ENCODE data around the gene PTGDR2.

The PTGDR2 gene

DNA sequence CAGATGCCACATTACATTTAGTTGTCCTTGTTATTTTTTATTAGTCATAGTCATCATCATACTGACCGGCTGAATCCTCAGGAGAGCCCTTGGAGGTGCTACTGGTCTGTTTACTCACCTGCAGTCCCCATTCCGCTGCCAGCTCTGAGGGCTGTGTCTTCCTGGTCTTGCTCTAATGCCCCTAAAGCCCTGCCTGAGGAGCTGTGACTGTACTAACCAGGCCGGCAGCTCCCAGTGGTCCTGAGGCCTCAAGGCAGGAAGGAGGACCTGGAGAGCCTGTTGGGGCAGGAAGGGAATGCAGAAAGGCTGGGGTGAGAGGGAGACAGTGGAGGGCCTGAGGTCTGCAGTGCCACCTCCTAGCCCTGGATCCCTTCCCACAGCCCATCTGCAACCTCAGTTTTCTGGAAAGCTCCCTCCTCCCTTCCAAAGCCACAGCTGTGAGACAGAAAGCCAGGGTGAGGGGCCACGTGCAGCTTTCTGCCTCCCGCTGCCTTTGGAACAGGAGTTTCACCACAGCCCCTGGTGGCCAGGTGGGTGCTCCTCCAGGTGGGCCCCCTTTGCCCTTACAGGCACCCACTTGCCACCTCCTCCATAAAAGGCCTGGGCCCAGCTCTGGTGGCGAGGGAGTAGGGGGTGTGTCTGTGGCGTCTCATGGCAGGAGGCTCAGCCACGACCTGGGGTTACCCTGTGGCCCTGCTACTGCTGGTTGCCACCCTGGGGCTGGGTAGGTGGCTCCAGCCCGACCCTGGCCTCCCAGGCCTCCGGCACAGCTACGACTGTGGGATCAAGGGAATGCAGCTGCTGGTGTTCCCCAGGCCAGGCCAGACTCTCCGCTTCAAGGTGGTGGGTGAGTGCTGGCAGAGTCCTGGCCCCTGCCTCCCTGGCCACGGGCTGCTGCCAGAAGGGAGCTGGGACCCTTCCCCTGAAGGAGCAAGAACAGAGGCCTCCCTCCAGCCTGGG, 11.4 kb upstream of the PTGDR2 start, which contains the start of gene ZP1:
Gene ZP1, plus strand, starts transcription at position 632 of the 960 bp plus-strand sequence. Its CDS starts 20 bp downstream, at position 652.
- no peak for TF ChIP-seq ZBTB7A (IDR thresholded peaks at IDR 0.05; ENCODE audit: low read depth)
- TF ChIP-seq NFIC (IDR thresholded peaks at IDR 0.05), result no peak
- no peak for TF ChIP-seq YY1 (IDR thresholded peaks at IDR 0.05; ENCODE audit: low read depth)
- TF ChIP-seq TAF1 (IDR thresholded peaks at IDR 0.05; ENCODE audit: low read depth), result no peak
- TF ChIP-seq RAD21 (IDR thresholded peaks at IDR 0.05; ENCODE audit: low read depth), result no peak
- TF ChIP-seq, protein P1, sequence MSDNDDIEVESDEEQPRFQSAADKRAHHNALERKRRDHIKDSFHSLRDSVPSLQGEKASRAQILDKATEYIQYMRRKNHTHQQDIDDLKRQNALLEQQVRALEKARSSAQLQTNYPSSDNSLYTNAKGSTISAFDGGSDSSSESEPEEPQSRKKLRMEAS (IDR thresholded peaks at IDR 0.05), result no peak
- no peak for TF ChIP-seq EGR1 (IDR thresholded peaks at IDR 0.05)
- TF ChIP-seq FOXM1 (IDR thresholded peaks at IDR 0.05; ENCODE audit: borderline replicate concordance, low read depth), result no peak
- TF ChIP-seq CREB1 (IDR thresholded peaks at IDR 0.05; ENCODE audit: low read depth), result no peak
- TF ChIP-seq, protein P2, sequence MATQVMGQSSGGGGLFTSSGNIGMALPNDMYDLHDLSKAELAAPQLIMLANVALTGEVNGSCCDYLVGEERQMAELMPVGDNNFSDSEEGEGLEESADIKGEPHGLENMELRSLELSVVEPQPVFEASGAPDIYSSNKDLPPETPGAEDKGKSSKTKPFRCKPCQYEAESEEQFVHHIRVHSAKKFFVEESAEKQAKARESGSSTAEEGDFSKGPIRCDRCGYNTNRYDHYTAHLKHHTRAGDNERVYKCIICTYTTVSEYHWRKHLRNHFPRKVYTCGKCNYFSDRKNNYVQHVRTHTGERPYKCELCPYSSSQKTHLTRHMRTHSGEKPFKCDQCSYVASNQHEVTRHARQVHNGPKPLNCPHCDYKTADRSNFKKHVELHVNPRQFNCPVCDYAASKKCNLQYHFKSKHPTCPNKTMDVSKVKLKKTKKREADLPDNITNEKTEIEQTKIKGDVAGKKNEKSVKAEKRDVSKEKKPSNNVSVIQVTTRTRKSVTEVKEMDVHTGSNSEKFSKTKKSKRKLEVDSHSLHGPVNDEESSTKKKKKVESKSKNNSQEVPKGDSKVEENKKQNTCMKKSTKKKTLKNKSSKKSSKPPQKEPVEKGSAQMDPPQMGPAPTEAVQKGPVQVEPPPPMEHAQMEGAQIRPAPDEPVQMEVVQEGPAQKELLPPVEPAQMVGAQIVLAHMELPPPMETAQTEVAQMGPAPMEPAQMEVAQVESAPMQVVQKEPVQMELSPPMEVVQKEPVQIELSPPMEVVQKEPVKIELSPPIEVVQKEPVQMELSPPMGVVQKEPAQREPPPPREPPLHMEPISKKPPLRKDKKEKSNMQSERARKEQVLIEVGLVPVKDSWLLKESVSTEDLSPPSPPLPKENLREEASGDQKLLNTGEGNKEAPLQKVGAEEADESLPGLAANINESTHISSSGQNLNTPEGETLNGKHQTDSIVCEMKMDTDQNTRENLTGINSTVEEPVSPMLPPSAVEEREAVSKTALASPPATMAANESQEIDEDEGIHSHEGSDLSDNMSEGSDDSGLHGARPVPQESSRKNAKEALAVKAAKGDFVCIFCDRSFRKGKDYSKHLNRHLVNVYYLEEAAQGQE (IDR thresholded peaks at IDR 0.05; ENCODE audit: low read depth), result no peak
- TF ChIP-seq, protein P3, sequence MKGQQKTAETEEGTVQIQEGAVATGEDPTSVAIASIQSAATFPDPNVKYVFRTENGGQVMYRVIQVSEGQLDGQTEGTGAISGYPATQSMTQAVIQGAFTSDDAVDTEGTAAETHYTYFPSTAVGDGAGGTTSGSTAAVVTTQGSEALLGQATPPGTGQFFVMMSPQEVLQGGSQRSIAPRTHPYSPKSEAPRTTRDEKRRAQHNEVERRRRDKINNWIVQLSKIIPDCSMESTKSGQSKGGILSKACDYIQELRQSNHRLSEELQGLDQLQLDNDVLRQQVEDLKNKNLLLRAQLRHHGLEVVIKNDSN (IDR thresholded peaks at IDR 0.05), result no peak
- no peak for TF ChIP-seq EP300 (IDR thresholded peaks at IDR 0.05; ENCODE audit: borderline replicate concordance)
- no peak for TF ChIP-seq TEAD4 (IDR thresholded peaks at IDR 0.05)
- TF ChIP-seq TCF12 (IDR thresholded peaks at IDR 0.05; ENCODE audit: low read depth), result no peak
- TF ChIP-seq CEBPB (IDR thresholded peaks at IDR 0.05), result no peak

DNA sequence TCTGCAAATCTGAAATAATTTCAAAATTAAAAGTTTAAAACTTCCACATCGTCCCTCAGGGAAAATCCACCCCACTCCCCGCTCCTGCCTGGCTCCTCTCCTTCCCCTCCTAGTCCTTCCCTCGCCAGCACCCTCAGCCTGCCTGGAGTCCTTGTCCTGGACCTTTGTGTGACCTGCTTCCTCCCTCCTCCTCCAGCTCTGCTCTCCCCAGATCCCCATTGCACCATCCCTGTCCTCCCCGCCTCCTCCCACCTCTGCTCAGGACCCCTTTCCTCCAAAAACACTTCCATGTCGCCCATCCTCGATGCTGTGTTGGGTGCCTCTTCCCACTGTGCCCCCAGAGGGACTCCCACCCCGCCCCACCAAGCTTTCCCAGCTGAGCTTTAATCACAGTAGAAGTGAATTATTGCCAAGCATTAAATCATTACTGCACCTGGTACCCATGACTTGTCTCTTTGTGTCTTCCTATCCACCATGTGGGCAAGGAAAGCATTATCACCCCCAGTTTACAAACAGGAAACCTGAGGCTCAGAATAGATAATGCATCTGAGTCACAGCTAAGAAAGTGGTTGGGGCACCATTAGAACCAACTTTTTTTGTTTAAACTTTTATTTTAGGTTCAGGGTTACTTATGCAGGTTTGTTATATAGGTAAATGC, 9.2 kb upstream of the PTGDR2 start:
- TF ChIP-seq TCF12 (IDR thresholded peaks at IDR 0.05; ENCODE audit: low read depth), result no peak

DNA sequence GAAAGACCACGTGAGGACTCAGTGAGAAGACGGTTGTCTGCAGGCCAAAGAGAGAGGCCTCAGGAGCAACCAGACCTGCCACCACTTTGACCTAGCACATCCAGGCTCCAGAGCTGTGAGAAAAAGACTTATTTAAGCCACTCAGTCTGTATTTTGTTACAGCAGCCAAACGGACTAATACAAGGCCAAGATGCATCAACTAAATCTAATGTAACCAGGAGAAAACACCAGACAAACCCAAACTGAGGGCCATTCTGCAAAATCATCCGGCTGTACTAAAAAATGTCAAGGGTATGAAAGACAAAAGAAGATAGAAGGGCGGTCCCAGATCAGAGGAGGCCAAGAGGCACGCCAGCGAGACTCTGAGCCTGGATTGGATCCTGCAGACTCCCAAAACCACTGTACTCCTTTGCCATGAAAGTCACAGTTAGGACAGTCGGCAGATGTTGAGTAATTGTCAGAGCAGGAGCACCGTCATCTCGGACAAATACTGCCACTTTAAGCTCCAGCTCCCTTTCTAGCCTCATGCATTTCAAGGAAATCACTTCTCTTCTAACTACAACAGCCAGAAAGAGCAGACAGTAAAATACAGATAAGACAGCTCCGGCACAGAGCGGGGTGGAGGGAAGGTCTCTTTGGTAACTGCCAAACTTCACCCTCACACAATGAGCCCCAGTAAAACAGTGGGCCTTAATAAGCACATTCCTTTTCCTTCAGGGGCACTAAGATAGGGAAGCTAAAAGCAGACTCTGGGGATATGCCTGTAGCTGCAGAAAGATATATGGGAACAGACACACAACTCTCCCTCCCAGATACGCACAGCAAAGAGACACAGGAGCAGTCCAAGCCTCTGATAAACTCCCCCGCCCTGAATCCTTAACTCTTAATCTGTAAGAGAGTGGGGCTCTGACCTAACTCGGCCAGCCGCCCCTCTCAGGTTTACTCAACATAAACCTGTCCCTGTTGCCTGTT, 8.1 kb upstream of the PTGDR2 start:
- TF ChIP-seq ZBTB7A (IDR thresholded peaks at IDR 0.05; ENCODE audit: low read depth) (no peak), TAF1 (IDR thresholded peaks at IDR 0.05; ENCODE audit: low read depth) (no peak), CREB1 (IDR thresholded peaks at IDR 0.05; ENCODE audit: low read depth) (no peak), EGR1 (IDR thresholded peaks at IDR 0.05) (no peak), EP300 (IDR thresholded peaks at IDR 0.05; ENCODE audit: borderline replicate concordance) (no peak), TEAD4 (IDR thresholded peaks at IDR 0.05) (no peak), FOXM1 (IDR thresholded peaks at IDR 0.05; ENCODE audit: borderline replicate concordance, low read depth) (no peak)
- TF ChIP-seq, protein P2 (IDR thresholded peaks at IDR 0.05; ENCODE audit: low read depth), result no peak
- TF ChIP-seq, protein P1 (IDR thresholded peaks at IDR 0.05), result no peak

DNA sequence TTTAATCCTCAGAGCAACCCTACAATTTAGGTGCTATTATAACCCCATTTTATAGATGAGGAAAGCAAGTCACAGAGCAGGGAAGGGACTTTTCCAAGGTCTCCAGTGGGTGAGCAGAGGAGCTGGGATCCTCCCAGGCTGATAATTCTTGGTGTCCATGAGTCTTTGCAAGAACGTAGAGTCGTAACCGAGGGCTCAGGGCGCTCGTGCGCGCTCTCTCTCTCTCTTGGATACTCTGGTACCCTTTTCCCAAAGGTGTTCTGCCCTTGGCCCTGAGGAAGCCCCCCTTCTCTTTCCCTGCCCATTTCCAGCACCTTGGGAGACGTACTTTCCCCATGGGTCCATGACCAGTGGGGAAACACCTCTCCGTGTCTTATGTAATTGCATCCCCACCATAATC, 6.4 kb upstream of the PTGDR2 start:
- TF ChIP-seq TAF1 (IDR thresholded peaks at IDR 0.05; ENCODE audit: low read depth) (no peak), TCF12 (IDR thresholded peaks at IDR 0.05; ENCODE audit: low read depth) (no peak), FOXM1 (IDR thresholded peaks at IDR 0.05; ENCODE audit: borderline replicate concordance, low read depth) (no peak), YY1 (IDR thresholded peaks at IDR 0.05; ENCODE audit: low read depth) (no peak), EGR1 (IDR thresholded peaks at IDR 0.05) (no peak), CEBPB (IDR thresholded peaks at IDR 0.05) (no peak), RAD21 (IDR thresholded peaks at IDR 0.05; ENCODE audit: low read depth) (no peak), TEAD4 (IDR thresholded peaks at IDR 0.05) (no peak), ZBTB7A (IDR thresholded peaks at IDR 0.05; ENCODE audit: low read depth) (no peak), EP300 (IDR thresholded peaks at IDR 0.05; ENCODE audit: borderline replicate concordance) (no peak), CREB1 (IDR thresholded peaks at IDR 0.05; ENCODE audit: low read depth) (no peak), NFIC (IDR thresholded peaks at IDR 0.05) (no peak)
- TF ChIP-seq, protein P3 (IDR thresholded peaks at IDR 0.05), result no peak
- TF ChIP-seq, protein P2 (IDR thresholded peaks at IDR 0.05; ENCODE audit: low read depth), result no peak
- TF ChIP-seq, protein P1 (IDR thresholded peaks at IDR 0.05), result no peak
